GM19328 (cell line): ENCODE results near the gene TMTC3.
"Not testable (repeated sequence)": the region's sequence is repeated elsewhere in the genome, so short reads cannot be mapped to it uniquely, and the experiment has no call there.

Source experiments
- ATAC-seq: cut with Tn5 transposase; IDR thresholded peaks from one replicate; pipeline ENCODE4 v1.9.1; 2021; ENCODE audit warnings: mild to moderate bottlenecking, moderate library complexity; ENCODE audit not compliant: unreplicated experiment

Gene TMTC3

GRCh38 chr12:88141774-88142609 lies at the start of gene TMTC3, which contains the start of gene CEP290:
TMTC3 (plus strand) TSS chr12:88142307; CDS start chr12:88148316, 6,009 bp downstream.
CEP290 (minus strand) TSS chr12:88142088; CDS start chr12:88141307, 781 bp downstream.
- peak; percentile 95 for ATAC-seq

- no peak for ATAC-seq
Observed at GRCh38 chr12:88092771-88093170, 49.3 kb upstream of the TMTC3 start.

DNA sequence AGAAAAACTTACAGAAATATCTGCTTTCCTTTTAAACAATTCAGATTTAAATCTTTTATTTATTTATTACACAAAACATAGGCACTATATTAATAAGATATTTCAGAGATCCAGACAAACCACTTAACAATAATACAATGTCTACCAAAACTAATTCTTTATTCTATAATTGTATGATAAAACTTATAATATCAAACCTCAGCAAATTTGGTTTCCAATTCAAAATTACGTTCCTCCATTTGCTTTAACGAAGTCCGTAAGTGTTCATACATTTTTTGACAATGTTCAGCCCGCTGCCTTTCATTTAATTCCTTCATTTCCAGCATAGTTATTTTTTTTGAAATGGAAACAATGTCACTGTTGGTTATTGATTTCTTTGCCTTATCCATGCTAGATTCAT lies 48.5 kb upstream of the TMTC3 start:
- no peak for ATAC-seq

DNA sequence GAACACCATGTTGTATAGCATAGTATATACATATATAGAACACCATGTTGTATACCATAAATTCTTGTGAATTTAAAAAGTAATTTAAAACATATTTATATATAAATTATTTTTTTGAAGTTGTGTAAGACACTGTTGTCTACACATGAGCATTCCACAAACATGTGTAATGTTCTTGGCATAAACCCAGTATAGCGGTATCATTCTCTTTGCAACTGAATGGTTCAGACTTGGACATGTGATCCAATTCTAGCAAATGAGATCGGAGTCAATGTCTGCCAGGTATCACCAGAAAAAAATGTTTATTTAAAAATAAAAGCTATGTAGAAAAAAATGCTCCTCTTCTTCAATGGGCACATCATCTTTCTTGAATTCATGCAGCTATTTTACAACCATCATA lies 34.1 kb upstream of the TMTC3 start:
- no peak for ATAC-seq

GRCh38 chr12:88111074-88111652 lies 30.9 kb upstream of the TMTC3 start:
- no peak for ATAC-seq

GRCh38 chr12:88113871-88114270 lies 28.2 kb upstream of the TMTC3 start:
- ATAC-seq, result no peak

- ATAC-seq, result no peak
Observed at GRCh38 chr12:88122666-88123065, 19.4 kb upstream of the TMTC3 start.

- ATAC-seq, result no peak
Observed at GRCh38 chr12:88127099-88127498, 15.0 kb upstream of the TMTC3 start.

DNA sequence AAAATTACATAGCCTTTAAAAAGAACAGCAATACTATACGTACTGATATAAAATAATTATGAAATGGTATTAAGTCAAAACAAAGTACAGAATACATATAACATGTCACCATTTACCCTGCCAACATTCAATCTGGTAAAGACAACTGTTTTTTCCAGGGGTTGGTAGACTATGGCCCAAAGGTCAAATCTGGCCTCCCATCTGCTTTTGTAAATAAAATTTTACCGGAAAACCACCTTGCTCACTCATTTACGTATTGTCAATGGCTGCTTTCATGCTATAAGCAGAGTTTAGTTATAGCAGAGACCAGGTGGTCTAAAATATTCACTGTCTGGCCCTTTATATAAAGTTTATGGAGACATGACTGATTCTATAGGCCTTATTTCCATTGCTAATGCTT lies 14.3 kb upstream of the TMTC3 start:
- no peak for ATAC-seq

DNA sequence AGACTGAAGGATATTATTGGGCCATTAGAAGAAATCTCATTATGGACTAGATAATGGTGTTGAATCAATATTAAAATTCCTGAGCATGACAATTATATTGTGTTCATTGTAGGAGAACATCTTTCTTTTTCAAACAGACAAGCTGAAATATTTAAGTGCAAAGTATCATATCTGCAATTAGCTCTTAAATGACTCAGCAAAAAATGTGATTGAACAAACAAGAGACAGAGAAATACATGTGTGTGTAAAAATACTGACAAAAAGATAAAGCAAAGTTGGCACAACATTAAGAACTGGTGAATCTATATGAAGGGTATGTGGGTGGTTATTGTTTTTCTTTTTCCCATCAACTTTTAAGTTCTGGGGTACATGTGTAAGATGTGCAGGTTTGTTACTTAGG lies 9.7 kb upstream of the TMTC3 start:
- ATAC-seq, result no peak

- ATAC-seq, result not testable (repeated sequence)
Observed at GRCh38 chr12:88133181-88133580, 8.9 kb upstream of the TMTC3 start.

GRCh38 chr12:88139711-88140110 lies 2.4 kb upstream of the TMTC3 start:
- not testable (repeated sequence) for ATAC-seq

DNA sequence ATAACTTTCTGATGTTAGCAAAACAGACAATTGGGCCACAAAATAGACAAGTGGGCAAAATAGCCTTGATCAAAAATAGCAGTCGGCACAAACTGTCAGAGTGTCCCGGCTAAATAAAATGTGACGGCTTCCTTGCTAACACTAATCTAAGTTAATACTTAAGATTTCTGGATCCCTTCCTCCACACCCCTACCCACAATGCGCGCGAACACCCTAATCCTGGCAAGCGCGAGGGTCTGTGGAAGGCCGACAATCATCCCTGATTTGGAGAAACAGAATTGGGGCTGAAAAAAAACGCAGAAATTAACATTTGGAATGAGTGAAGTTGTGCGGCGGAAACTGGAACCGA lies 708 bp upstream of the TMTC3 start:
- no peak for ATAC-seq

- ATAC-seq, result no peak
Observed at GRCh38 chr12:88142610-88142991, 494 bp downstream of the TMTC3 start.

- ATAC-seq, result no peak
Observed at GRCh38 chr12:88144037-88144436, 1.9 kb downstream of the TMTC3 start.

- no peak for ATAC-seq
Observed at GRCh38 chr12:88144546-88145468, 2.7 kb downstream of the TMTC3 start.

DNA sequence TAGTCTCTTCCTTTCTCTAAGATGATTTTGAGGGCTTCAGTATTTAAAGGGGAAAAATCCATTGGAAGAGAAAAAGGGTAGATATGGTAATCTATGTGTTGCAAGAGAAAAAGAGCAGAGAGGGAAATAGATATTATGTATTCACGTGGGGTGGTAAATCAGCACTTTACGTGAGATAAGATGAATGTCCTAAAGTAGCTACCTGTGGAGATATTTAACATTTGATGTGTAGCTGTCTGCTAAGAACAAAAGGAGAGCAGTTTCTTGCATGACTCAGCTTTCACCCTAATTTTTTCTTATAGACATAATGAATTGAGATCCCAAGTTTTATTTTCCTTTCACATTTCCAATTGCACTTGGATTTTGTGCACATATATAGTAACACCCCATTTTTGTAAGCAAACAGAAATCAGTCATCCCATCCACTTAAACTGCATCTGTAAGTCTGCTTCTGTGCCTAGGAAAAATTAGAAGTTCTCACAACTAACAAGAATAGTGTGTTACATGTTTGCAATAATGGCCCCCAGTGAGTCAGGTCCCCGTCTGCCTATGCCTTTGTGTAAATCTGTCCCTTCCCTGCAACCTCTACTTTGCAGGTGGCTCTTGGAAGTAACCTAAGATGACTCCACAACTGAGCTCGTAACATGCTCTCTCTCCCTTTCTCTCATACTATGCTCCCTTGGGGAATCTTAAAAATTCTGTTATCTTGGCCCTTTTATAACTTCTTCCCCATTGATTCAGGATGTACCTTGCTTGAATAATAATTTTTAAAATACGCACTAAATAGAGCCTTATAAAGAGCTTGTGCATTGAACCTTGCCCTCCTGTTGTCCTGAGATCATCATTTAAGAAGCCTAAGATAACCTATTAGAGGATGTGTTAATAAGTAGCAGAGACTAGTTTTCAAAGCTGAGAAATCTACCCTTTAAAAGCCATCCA lies 3.7 kb downstream of the TMTC3 start:
- ATAC-seq, result no peak

- ATAC-seq, result no peak
Observed at GRCh38 chr12:88150063-88150462, 8.0 kb downstream of the TMTC3 start.

DNA sequence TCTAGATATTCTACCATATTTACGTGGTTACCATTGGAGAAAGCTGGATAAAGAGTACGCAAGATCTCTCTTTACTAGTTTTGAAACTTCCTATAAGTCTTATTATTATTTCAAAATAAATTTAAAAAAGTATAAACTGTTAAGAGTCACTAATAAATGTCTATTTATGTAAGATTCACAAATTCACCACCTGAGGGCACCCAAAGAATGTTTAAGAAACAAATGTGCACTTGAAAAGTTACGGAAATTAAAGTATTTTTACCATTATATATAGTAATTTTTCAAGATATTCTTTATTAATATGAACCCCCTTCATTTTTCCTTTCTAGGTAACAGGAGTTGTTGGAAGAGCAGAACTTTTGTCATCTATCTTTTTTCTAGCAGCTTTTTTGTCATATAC lies 11.9 kb downstream of the TMTC3 start:
- no peak for ATAC-seq

DNA sequence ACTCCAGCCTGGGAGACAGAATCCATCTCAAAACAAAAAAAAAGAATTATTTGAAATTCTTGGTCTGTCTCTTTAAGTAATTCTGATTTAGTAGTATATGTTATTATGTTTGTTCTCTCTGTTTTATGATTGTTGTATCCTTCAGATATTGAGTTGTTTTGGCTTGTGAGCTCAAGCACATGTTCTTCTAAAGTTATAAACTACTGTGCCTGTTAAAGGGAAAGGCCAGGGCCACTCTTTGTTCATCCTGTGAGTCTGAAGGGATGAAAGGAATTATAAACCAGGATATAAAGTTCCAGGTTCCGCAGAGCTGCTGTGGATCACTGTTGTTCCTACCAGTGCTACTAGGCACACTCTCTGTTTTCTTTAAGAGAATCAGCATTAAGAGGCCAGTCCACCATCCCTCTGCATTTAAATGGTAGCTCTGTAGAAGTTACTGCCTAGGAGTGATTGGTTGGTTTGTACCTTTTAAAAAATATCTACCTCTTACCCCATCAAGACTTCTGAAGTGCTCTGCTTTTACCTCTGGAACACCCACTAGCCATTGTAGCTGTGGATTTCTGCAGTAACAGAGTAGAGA lies 14.1 kb downstream of the TMTC3 start:
- ATAC-seq, result no peak
